ENCODE results near the gene ECHS1. TPM values are rescaled to one million over a fixed set of nuclear protein-coding genes. Genes with fewer than 3 reads are reported as not detected.

Gene ECHS1
- total and polyA plus RNA-seq, 9 of the 15 experiments (the other 6 are each of a cell fraction or from before 2014, with no cell fraction given), result 16.6 to 100 (median 68.1) TPM

- no peak for TF ChIP-seq PBX2 (CRISPR knock-in tag; IDR thresholded peaks at IDR 0.05; ENCODE audit: low read depth)
- TF ChIP-seq PBX2 (tag; conservative IDR thresholded peaks at IDR 0.05; ENCODE audit: low read depth), result no peak
- no peak for TF ChIP-seq ZKSCAN1 (IDR thresholded peaks at IDR 0.05; ENCODE audit: low read depth, low read length)
- no peak for TF ChIP-seq FOXK2 (conservative IDR thresholded peaks at IDR 0.05 in 1 of 2, IDR thresholded peaks at IDR 0.05 in 1 of 2; ENCODE audit: low read depth in 2 of 2)
- no peak for TF ChIP-seq TCF15 (CRISPR knock-in tag; IDR thresholded peaks at IDR 0.05)
- no peak for TF ChIP-seq POLR2H (tag; IDR thresholded peaks at IDR 0.05; ENCODE audit: low read depth)
- no peak for TF ChIP-seq HLTF (IDR thresholded peaks at IDR 0.05)
These were observed 27.7 kb upstream of the ECHS1 start (continued) for GRCh38 chr10:133400624-133401424.
